ENCODE measurements around the gene ECM1. TPM values are rescaled to one million over a fixed set of nuclear protein-coding genes. Genes with fewer than 3 reads are reported as not detected.

Gene ECM1
- total and polyA plus RNA-seq, 2 of the 8 experiments (the other 6 are each of a cell fraction or from before 2014, with no cell fraction given) = 0.95 to 0.98 TPM

GRCh38 chr1:150505431-150505830, 2.5 kb upstream of the ECM1 start:
- H3K18ac ChIP-seq (ENCODE audit: extremely low read depth, low read length) = no peak overlapping the region
- H3K9me3 ChIP-seq (ENCODE audit: insufficient read depth in 2 of 2, low read depth in 1 of 2, low read length in 1 of 2) = no peaks in the 10 kb centered on the region
- H3K14ac ChIP-seq (ENCODE audit: insufficient read length) = no peak overlapping the region
- H3K56ac ChIP-seq (replicated peaks; ENCODE audit: insufficient read length, low read depth, low read length) = no peak overlapping the region
- no peaks in the 10 kb centered on the region for H3K79me2 ChIP-seq (ENCODE audit: control insufficient read depth in 1 of 2, insufficient read depth in 2 of 2, low read length in 2 of 2)
- H3K79me1 ChIP-seq (ENCODE audit: low read depth, low read length) = no peaks in the 10 kb centered on the region
- FAIRE-seq (no peak), DNase-seq (ENCODE audit: low read depth in 1 of 2, low spot score in 2 of 2) (no peak)
- 90% methylated on average over 6 of the region's 6 CpGs; no CpG with 5 or more reads in 1 of the 2 experiments for WGBS, 2 experiments (ENCODE audit: extremely low coverage in 1 of 2, insufficient coverage in 1 of 2, insufficient read length in 1 of 2, insufficient replicate concordance in 2 of 2, low coverage in 1 of 2, low lambda C conversion rate in 2 of 2, missing lambda C conversion rate in 1 of 2)
- no peak overlapping the region for H2AK5ac ChIP-seq (ENCODE audit: low read depth, low read length)
- CTCF ChIA-PET (ENCODE audit: partially characterized antibody) = no interaction called here
- no peak overlapping the region for H2BK15ac ChIP-seq (ENCODE audit: low read length)
- no peak overlapping the region for H3K27ac ChIP-seq (ENCODE audit: low read depth, low read length)
- no peak overlapping the region for H3K23ac ChIP-seq (ENCODE audit: insufficient read length)
- POLR2A ChIA-PET (ENCODE audit: partially characterized antibody) = interaction anchor here (0.7 to 1.6 kb wide), 3 partner anchors 9 to 40 kb away, joined by 3 to 4 read pairs (median 3); no protein-coding TSS in a partner anchor
- H4K91ac ChIP-seq (replicated peaks; ENCODE audit: insufficient read length, low read length) = no peak overlapping the region
- peaks cover 8 to 41% (median 17%) of the 10 kb centered on the region in 4 experiments; a peak in 6 of 8 replicates for H3K36me3 ChIP-seq (ENCODE audit: control insufficient read depth in 2 of 4, insufficient read depth in 4 of 4, low read length in 3 of 4)
- H2AFZ ChIP-seq (ENCODE audit: low read length) = no peak overlapping the region
- no peaks in the 10 kb centered on the region for H3K4me1 ChIP-seq (replicated peaks in 1 of 4; ENCODE audit: control insufficient read depth in 3 of 4, insufficient read depth in 4 of 4, low read length in 3 of 4)
- H4K5ac ChIP-seq (ENCODE audit: insufficient read length, low read depth, low read length) = no peak overlapping the region
- H2BK20ac ChIP-seq (ENCODE audit: low read length) = no peak overlapping the region
- H2BK120ac ChIP-seq (replicated peaks; ENCODE audit: low read depth, low read length) = no peak overlapping the region
- no peaks in the 10 kb centered on the region for H4K20me1 ChIP-seq (replicated peaks in 1 of 2; ENCODE audit: control insufficient read depth in 1 of 2, insufficient read depth in 2 of 2, low read length in 2 of 2)
- H3K23me2 ChIP-seq (ENCODE audit: low read depth, low read length) = no peaks in the 10 kb centered on the region
- no peak overlapping the region for H2BK5ac ChIP-seq (ENCODE audit: low read depth, low read length)
- no peak overlapping the region for H3K9ac ChIP-seq (replicated peaks in 1 of 4; ENCODE audit: extremely low read depth in 1 of 4, low read depth in 3 of 4, low read length in 3 of 4)
- no peak overlapping the region for H2BK12ac ChIP-seq (ENCODE audit: low read depth, low read length)
- no peak overlapping the region for H3K4me2 ChIP-seq (ENCODE audit: insufficient read depth in 1 of 2, low read depth in 2 of 2, low read length in 2 of 2)
- no peak overlapping the region for H3K4ac ChIP-seq (replicated peaks; ENCODE audit: insufficient read length, low read depth, low read length)
- H3K27me3 ChIP-seq (replicated peaks in 1 of 4; ENCODE audit: control insufficient read depth in 3 of 4, extremely low read depth in 1 of 4, insufficient read depth in 3 of 4, low read length in 3 of 4) = no peaks in the 10 kb centered on the region
- no peak overlapping the region for H4K8ac ChIP-seq (ENCODE audit: extremely low read depth, insufficient read depth, low read length)
- H3K4me3 ChIP-seq (ENCODE audit: extremely low read depth in 1 of 4, insufficient read depth in 2 of 4, low read depth in 3 of 4, low read length in 4 of 4) = no peak overlapping the region
- no peak for TF ChIP-seq GTF2F1 (IDR thresholded peaks at IDR 0.05; ENCODE audit: borderline replicate concordance, low read depth, low read length)
- no peak for TF ChIP-seq EZH2 (IDR thresholded peaks at IDR 0.05; ENCODE audit: low read depth, low read length, severe bottlenecking)
- TF ChIP-seq ZNF274 (IDR thresholded peaks at IDR 0.05; ENCODE audit: borderline replicate concordance, extremely low read depth, low read length) = no peak
- no peak for TF ChIP-seq RAD21 (IDR thresholded peaks at IDR 0.05 in 1 of 2, conservative IDR thresholded peaks at IDR 0.05 in 1 of 2; ENCODE audit: low read depth in 2 of 2, low read length in 2 of 2)
- no peak for TF ChIP-seq TCF12 (IDR thresholded peaks at IDR 0.05; ENCODE audit: low read depth, low read length)
- no peak for TF ChIP-seq SAP30 (IDR thresholded peaks at IDR 0.05; ENCODE audit: insufficient read depth, insufficient replicate concordance, low read length)
- TF ChIP-seq YY1 (IDR thresholded peaks at IDR 0.05; ENCODE audit: low read depth, low read length) = no peak
- no peak for TF ChIP-seq TAF7 (optimal IDR thresholded peaks at IDR 0.05; ENCODE audit: borderline replicate concordance, low read depth, low read length)
- no peak for TF ChIP-seq TBP (IDR thresholded peaks at IDR 0.05; ENCODE audit: low read depth, low read length)
- no peak for TF ChIP-seq KDM5A (IDR thresholded peaks at IDR 0.05; ENCODE audit: low read length)
- no peak for TF ChIP-seq GABPA (IDR thresholded peaks at IDR 0.05; ENCODE audit: borderline replicate concordance, insufficient read depth, low read length)
- TF ChIP-seq ASH2L (IDR thresholded peaks at IDR 0.05; ENCODE audit: low read length) = no peak
- no peak for TF ChIP-seq KDM4A (IDR thresholded peaks at IDR 0.05; ENCODE audit: low read depth, low read length, severe bottlenecking)
- TF ChIP-seq SIX5 (IDR thresholded peaks at IDR 0.05; ENCODE audit: low read depth, low read length) = no peak
- TF ChIP-seq HDAC6 (IDR thresholded peaks at IDR 0.05; ENCODE audit: low read depth, low read length) = no peak
